HG03378 (cell line): Measurements from ENCODE around the gene TIMM17A.

ENCODE experiments used
- ATAC-seq: cut with Tn5 transposase; IDR thresholded peaks from one replicate; pipeline ENCODE4 v1.9.1; 2021; ENCODE audit warnings: mild to moderate bottlenecking, moderate library complexity; ENCODE audit not compliant: unreplicated experiment

TIMM17A gene

DNA sequence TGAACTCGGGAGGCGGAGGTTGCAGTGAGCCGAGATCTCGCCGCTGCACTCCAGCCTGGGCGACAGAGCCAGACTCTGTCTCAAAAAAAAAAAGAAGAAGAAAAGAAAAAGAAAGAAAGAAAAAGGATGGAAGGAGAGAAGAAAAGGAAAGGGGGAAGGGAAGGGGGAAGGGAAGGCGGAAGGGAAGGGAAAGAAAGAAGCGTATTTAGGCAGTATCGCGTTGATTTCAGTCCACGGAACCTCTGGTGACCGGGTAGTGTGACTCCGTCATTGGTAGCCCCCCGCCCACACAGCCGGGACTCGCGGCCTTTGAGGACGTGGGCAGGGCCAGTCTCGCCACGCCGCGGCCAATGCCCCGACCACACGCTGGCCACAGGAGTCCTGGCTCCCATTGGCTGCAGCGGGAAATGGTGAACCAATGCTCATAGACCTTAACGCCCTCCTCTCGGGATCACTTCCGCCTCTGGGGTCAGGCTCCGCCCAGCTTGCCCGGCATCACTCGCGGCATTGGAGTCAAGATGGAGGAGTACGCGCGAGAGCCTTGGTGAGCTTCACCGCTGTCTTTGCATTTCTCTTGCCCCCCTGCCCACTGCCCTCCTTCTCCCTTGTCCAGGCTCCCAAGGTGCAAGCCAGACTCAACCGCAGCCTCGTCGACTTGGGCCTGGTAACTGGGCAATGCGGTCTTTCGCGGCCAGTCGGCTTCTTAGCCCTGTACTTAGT is at the start of gene TIMM17A:
Gene TIMM17A (plus strand): TSS at position 495 of the 720 bp plus-strand sequence. CDS start 24 bp downstream, at position 519.
- peak; percentile 97 for ATAC-seq

- no peak for ATAC-seq
Observed at GRCh38 chr1:201906336-201906735, 49.0 kb upstream of the TIMM17A start.

DNA sequence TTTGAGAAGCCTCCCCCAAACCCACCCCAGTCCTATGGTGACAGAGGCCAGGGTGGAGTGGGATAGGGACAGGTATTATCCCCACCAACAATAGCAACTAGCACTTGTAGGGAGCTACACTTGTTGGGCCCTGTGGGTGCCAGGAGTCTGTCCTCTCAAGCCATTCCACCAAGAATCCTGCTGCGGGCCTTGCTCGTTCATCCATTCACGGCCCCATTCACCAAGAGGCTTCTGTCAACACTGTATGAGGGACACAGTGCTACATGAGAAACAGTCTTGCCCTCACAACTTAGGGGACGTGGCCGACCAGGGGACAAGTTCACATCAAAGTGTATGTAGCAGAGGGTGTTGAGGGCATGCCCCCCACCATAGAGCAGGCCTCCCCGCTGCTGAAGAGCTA is 47.7 kb upstream of the TIMM17A start:
- no peak for ATAC-seq

GRCh38 chr1:201911826-201912571 is 43.3 kb upstream of the TIMM17A start:
- ATAC-seq, result no peak

DNA sequence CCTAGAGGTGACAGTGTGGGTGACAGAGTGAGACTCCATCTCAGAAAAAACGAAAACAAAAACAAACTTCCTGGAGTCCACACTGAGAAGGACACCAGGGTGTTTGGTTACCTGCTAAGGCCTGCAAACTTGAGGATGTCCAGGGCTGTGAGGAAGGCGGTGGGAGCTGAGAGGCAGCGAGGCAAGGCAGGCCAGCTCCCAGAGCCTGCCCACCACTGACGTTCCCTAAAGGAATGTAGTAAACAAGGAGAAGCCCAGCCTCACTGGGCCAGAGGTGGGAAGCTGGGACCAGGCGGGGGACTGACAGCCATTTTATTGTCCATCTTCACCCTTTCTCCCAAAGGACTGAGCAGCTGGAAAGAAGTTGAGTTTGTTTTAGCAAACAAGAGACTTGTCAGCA is 42.5 kb upstream of the TIMM17A start:
- ATAC-seq, result no peak

- ATAC-seq, result no peak
Observed at GRCh38 chr1:201914456-201915235, 40.7 kb upstream of the TIMM17A start.

DNA sequence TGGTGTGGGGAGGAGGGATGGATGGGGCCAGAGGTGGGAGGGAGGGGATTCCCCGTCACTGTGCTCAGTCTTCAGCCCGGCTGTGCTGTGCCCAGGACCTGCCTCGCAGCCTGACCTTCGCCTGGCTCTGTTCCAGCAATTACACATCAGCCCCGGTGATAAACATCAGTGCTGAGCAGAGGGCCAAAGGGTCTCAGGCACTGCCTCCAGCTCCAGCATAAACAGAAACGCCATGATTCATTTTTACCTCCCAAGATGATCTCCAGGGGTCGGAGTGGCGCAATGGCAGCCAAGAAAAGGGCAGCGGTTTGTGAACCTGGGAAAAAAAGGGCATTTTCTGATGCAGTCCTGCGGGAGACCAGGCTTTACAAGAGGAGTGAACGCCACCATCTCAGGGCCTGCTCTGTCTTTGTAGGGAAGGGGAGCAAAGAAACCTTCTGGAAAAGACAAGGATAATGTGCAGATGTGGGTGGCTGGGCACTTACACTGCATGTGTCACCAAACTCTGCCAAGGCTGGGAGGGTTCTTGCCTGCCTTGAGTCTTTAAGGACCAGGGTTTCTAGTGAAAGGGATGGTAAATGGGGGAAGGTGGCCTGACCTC is 38.6 kb upstream of the TIMM17A start:
- ATAC-seq, result no peak

DNA sequence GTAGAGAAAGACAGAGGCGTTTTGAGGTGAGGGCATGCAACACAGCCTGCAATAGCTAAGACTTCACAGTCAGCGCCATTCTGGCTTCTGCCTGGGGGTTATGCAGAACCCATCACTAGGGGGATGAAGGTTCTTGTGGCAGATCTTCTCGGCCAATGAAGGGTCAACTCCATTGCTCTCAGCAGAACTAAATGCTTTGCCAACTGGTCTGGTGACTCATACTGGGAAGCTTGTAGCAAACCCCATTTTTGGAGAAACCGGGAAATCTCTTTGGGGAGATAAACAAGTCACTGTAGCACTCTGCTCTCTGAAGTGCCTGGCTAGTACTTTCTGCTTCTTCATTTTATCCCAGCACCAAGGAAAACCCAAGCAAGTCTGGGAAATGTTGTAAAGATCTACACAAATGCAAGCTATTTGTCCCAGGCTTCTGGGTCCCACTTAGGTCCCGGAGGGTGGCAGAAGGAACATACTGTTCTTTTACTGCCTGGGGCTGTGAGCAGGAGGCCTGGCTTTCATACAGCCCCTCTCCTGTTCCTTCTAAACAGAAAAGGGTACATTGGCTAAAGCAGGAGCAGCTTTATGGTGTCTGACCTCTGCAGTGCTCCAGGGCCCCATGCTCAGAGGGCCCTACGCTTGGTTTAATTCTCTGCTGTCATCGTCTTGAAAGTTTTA is 37.8 kb upstream of the TIMM17A start:
- no peak for ATAC-seq

DNA sequence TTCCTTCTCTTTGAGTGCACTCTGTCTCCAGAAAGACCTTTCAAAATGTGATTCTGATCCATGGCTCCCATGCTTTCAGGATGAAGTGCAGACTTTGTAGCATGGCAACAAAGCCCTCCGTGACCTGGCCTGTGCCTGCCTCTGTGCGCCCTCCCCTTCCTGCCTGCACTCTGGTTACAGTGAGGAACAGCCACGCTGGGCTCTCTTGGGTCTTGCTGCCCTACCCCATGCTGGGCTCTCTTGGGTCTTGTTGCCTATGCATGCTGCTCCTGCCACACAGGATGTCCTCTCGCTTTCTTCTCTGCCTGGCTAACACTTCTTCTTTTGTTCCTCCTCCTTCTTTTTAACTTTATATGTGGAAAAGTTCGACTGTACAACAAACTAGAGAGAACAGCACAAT is 37.0 kb upstream of the TIMM17A start:
- ATAC-seq, result no peak

DNA sequence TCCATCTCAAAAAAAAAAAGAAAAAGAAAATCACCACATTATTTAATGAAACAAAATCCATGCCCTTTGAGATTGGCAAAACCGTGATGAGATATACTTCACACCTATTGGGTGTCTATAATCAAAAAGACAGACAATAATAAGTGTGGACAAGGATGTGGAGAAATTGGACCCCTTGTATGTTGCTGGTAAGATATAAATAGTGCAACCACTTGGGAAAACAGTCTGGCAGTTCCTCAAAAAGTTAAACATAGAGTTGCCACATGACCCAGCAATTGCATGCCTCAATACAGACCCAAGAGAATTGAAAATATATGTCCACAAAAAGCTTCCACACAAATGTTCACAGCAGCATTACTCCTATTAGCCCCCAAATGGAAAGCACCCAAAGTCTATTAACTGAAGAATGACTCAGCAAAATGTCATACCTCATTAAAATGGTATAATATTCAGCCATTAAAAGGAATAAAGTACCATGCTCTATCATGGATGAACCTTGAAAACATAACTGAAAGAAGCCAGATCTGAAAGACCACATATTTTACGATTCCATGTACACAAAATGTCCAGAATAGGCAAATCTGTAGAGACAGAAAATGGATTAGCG is 33.2 kb upstream of the TIMM17A start:
- no peak for ATAC-seq

GRCh38 chr1:201925301-201925567 is 30.1 kb upstream of the TIMM17A start:
- ATAC-seq, result no peak

DNA sequence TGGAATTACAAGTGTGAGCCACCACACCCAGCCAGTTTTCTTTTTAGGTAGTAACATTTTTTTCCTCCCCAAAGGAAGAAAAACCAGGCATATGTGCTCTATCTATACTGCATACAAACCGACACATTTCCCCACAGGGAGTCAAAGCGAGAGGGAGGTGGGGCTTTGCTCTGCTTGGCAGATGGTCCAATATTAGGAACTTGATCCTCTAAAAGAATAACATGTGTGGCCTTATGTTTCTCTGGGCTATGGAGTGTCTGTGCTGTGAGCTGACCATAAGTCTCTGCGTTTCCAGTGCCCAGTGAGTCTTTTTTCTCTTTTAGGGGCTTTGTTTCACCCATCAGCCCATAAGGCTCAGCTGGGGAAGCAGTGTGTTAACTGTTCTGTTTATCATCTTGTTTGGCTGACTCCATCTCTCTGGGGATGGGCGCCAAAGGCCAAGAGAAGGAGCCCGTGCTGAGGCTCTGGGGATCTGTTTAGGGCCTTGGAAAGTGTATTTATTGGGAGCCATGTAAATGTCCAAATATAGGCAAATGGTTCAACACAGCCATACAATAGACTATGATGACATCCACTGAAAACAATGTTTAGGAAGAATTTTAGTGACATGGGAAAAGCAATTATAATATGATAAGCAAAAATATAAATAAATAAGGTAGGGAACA is 29.2 kb upstream of the TIMM17A start:
- no peak for ATAC-seq

DNA sequence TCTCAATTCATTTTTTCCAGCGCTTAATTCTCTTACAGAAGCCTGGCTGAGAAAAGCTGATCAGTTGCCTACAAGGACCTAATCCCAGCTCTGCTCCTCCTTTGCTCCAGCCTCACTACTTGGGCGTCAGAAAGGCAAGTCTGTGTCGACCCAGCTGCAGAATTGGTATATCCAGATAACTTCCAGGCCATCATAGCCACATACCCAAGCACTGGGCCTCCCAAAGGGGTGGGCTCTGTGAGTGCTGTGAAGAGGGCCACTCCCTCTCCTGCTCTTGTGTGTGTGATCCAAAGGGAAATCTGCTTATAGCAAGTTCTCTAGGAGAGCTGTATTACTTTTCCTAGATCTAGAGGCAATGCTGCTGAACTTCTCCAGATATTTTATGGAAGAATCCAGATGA is 27.0 kb upstream of the TIMM17A start:
- no peak for ATAC-seq

- ATAC-seq, result no peak
Observed at GRCh38 chr1:201930137-201930536, 25.2 kb upstream of the TIMM17A start.

- ATAC-seq, result no peak
Observed at GRCh38 chr1:201930803-201931202, 24.5 kb upstream of the TIMM17A start.

DNA sequence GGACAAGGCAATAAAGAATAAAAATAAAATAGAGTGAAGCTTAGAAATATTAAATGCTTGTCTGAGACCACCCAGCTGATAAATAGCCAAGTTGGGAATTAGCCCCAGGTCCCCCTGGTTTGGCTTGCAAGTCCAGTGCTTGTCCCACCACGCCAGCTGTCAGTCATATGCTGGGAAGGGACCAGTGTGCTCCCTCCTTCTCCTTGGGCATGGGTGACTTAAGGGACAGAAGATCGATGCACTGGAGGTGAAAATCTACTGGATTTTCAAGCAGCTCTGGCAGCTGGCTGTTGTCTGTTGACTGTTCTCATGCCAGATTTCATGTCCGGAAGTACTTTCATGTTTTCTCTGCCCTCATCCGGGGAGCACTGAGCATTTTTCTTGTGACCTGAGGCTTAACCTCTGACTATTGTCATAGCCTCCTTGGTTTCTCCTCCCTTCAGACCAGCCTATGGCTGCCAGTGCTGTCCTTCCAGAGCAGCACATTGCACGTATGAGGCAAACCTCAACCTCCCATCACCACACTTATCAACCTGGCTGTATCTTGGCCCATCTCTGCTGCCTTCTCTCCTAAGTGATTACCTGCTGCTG is 21.4 kb upstream of the TIMM17A start:
- ATAC-seq, result no peak

GRCh38 chr1:201937624-201938213 is 17.6 kb upstream of the TIMM17A start:
- no peak for ATAC-seq

DNA sequence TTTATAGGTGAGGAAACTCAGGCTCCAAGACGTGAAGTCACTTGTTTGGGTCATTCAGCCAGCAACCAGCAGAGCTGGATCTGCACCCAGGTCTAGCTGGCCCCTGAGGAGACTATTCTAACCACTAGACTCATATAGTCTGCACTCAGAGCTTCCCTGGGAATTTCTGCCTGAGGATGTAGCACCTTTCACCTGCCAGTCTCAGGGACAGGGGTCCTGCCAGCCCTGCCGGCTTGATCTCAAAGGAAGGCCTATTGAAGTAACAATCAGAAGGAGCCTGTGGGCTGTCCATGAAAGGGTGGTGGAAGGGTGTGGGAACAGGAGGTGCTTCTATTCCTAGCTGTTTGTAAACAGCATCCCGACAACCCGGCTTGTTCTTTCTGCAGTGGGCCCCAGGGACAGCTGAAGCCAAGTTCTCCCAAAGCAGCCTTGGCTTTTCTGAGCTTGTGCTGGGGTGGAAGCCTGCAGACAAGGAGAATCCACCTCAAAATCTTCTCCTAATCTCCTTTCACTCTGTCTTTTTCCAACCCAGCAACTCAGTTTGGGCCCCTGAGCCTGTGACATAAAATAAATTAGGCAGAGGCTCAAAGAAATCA is 16.8 kb upstream of the TIMM17A start:
- ATAC-seq, result no peak

DNA sequence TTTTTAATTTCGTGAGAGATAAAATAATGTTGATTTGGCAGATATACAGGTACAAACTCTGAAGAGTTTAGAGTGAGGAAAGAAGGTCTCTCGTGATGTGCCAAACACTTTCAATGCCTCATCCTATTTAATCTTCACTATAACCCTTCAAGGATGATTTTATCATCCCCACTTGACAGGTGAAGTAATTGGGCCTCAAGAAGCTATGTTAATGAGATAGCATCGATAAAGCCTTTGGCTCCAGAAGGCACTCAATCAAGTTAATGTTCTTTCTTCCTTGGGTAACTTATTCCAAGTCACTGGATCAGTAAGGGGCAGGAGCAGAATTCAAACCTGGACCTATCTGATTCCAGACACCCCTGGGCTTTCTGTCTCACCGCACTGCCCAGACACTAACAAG is 16.2 kb upstream of the TIMM17A start:
- no peak for ATAC-seq
